Measurements from ENCODE around the gene DROSHA. TPM values are rescaled to one million over a fixed set of nuclear protein-coding genes. Genes with fewer than 3 reads are reported as not detected.

DROSHA gene
- total and polyA plus RNA-seq, 8 donors: 25.2 to 77.2 (median 44.0) TPM

- no peak for DNase-seq
- Histone ChIP-seq H3K9me3 (no peaks in the 10 kb centered on the region), H3K36me3 (no peaks in the 10 kb centered on the region), H3K4me3 (no peak overlapping the region), H3K27ac (no peak overlapping the region), H3K4me1 (no peaks in the 10 kb centered on the region), H3K27me3 (peaks cover 0 to 6% (median 0%) of the 10 kb centered on the region in 3 donors)
- intact Hi-C loops (cut with DNase I; ENCODE audit: low total_unique reads): no loop called here
- 58 to 70% (median 67%) methylated on average over 15 of the region's 15 CpGs for WGBS, 5 donors
- no peak for TF ChIP-seq POLR2AphosphoS5 (IDR thresholded peaks at IDR 0.05)
These were observed 149.6 kb downstream of the DROSHA start for GRCh38 chr5:31382051-31382878.

- H3K4me3 ChIP-seq: no peak overlapping the region
- H3K27ac ChIP-seq: no peak overlapping the region
- TF ChIP-seq CTCF (IDR thresholded peaks at IDR 0.05) (no peak), POLR2A (IDR thresholded peaks at IDR 0.05) (no peak), EP300 (IDR thresholded peaks at IDR 0.05) (no peak), POLR2AphosphoS5 (IDR thresholded peaks at IDR 0.05) (no peak)
- DNase-seq: no peak
- WGBS, 5 donors: 67 to 94% (median 81%) methylated on average over 4 of the region's 4 CpGs
- no peaks in the 10 kb centered on the region for H3K36me3 ChIP-seq
- no peaks in the 10 kb centered on the region for H3K4me1 ChIP-seq
- intact Hi-C loops (cut with DNase I; ENCODE audit: low total_unique reads): no loop called here
- peaks cover 0 to 6% (median 0%) of the 10 kb centered on the region in 3 donors for H3K27me3 ChIP-seq
- H3K9me3 ChIP-seq: no peaks in the 10 kb centered on the region
These were observed 150.6 kb downstream of the DROSHA start for GRCh38 chr5:31381299-31381698.

- Histone ChIP-seq H3K4me3 (no peak overlapping the region), H3K27ac (no peak overlapping the region), H3K4me1 (no peaks in the 10 kb centered on the region), H3K27me3 (peaks cover 0 to 6% (median 0%) of the 10 kb centered on the region in 3 donors), H3K9me3 (no peaks in the 10 kb centered on the region), H3K36me3 (no peaks in the 10 kb centered on the region)
- intact Hi-C loops (cut with DNase I; ENCODE audit: low total_unique reads): no loop called here
- DNase-seq: no peak
- 66 to 89% (median 72%) methylated on average over 4 of the region's 4 CpGs for WGBS, 5 donors
- TF ChIP-seq POLR2AphosphoS5 (IDR thresholded peaks at IDR 0.05): no peak
- no peak for TF ChIP-seq CTCF (IDR thresholded peaks at IDR 0.05)
- no peak for TF ChIP-seq EP300 (IDR thresholded peaks at IDR 0.05)
- TF ChIP-seq POLR2A (IDR thresholded peaks at IDR 0.05): no peak
These were observed 151.8 kb downstream of the DROSHA start for GRCh38 chr5:31380049-31380448.

- no peak for DNase-seq
- Histone ChIP-seq H3K9me3 (no peaks in the 10 kb centered on the region), H3K36me3 (no peaks in the 10 kb centered on the region), H3K4me3 (no peak overlapping the region), H3K27me3 (peaks cover 0 to 2% (median 0%) of the 10 kb centered on the region in 3 donors), H3K4me1 (no peaks in the 10 kb centered on the region), H3K27ac (no peak overlapping the region)
- no peak for TF ChIP-seq POLR2AphosphoS5 (IDR thresholded peaks at IDR 0.05)
- no peak for TF ChIP-seq POLR2A (IDR thresholded peaks at IDR 0.05)
- no peak for TF ChIP-seq EP300 (IDR thresholded peaks at IDR 0.05)
- no peak for TF ChIP-seq CTCF (IDR thresholded peaks at IDR 0.05)
- WGBS, 5 donors: 51 to 66% (median 63%) methylated on average over 6 to 7 of the region's 7 CpGs
- intact Hi-C loops (cut with DNase I; ENCODE audit: low total_unique reads): no loop called here
These were observed 153.1 kb downstream of the DROSHA start for GRCh38 chr5:31378838-31379237.

- Histone ChIP-seq H3K27ac (no peak overlapping the region), H3K36me3 (no peaks in the 10 kb centered on the region), H3K27me3 (no peaks in the 10 kb centered on the region), H3K9me3 (no peaks in the 10 kb centered on the region), H3K4me1 (no peaks in the 10 kb centered on the region), H3K4me3 (no peak overlapping the region)
- no peak for DNase-seq
- intact Hi-C loops (cut with DNase I; ENCODE audit: low total_unique reads): no loop called here
- TF ChIP-seq CTCF (IDR thresholded peaks at IDR 0.05): no peak
- no peak for TF ChIP-seq EP300 (IDR thresholded peaks at IDR 0.05)
- no peak for TF ChIP-seq POLR2A (IDR thresholded peaks at IDR 0.05)
- no peak for TF ChIP-seq POLR2AphosphoS5 (IDR thresholded peaks at IDR 0.05)
These were observed 153.8 kb downstream of the DROSHA start for GRCh38 chr5:31378136-31378535.

All from stomach (tissue), 9 donors.